NOMO-1 (cell line): Measurements from ENCODE around the gene BCO1.

Experiments used
- DNase-seq, 2 experiments: peaks; one replicate each; lab custom pipeline; 2025; ENCODE audit not compliant: unreplicated experiment in 2 of 2; lab: John Stamatoyannopoulos, UW

The BCO1 gene

DNA sequence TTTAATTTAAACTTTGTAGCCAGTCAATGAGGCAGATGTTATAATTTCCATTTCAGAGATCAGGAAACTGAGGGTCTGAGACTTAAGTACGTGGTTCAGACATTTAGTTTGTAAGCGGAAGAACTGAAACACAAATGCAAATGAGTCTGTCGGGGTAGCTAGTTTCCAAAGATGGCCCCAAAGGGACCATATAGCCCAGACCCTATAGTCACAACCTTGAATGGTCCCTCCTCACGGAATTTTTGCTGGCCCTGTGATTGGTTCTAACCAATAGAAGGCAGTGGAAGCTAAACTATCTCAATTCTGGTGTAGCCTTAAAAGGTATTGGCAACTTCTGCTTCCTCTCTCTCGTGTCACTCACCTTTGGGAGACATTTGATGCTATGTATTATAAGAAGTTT is 7.5 kb upstream of the BCO1 start:
- no peak for DNase-seq

DNA sequence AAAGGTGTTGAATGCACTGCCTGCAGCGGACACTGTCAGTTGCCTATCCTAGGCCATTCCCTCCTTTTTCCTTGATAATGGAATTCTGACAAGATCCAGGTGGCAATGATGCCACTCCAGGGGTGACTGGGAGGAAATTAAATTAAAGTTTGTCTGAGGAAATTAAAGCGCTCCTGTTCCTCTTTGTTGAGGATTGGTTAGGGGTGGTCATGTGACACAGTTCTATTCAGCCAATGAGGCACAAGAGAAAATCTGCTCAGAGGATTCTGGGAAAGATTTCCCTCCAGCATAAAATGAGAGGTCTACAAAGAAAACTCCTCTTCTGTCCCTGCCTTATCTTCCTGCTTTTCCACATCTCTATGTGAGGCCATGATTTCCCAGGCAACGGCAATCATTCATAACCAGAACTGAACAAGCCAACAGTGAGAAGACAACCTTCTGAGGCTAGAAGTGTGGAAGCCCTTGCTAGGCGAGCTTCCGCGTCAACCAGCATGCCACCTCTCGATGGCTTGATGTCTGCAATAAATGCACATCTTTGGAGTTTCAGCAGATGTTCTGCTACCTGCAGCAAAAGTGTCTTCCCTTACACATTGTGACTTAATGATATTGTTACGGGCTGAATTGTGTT is 5.6 kb upstream of the BCO1 start:
- no peak for DNase-seq

DNA sequence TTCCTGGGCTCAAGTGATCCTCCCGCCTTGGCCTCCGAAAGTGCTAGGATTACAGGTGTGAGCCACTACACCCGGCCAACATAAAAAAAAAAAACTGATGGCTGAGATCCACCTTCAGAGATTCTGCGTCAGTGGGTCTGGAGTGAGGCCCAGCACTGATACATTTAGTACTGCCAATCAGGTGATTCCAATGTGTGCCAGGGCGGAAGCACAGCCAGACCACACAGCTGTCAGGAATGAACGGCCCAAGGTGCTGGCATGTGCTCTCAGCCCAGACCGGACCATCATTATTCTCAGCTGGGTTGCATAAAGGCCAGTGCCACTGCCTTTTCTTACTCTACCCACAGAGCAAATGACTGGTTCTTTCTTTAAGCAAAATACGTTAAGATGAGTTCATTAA is 1.2 kb upstream of the BCO1 start:
- no peak for DNase-seq

- no peak for DNase-seq
Observed at GRCh38 chr16:81237942-81238295, 570 bp upstream of the BCO1 start.

DNA sequence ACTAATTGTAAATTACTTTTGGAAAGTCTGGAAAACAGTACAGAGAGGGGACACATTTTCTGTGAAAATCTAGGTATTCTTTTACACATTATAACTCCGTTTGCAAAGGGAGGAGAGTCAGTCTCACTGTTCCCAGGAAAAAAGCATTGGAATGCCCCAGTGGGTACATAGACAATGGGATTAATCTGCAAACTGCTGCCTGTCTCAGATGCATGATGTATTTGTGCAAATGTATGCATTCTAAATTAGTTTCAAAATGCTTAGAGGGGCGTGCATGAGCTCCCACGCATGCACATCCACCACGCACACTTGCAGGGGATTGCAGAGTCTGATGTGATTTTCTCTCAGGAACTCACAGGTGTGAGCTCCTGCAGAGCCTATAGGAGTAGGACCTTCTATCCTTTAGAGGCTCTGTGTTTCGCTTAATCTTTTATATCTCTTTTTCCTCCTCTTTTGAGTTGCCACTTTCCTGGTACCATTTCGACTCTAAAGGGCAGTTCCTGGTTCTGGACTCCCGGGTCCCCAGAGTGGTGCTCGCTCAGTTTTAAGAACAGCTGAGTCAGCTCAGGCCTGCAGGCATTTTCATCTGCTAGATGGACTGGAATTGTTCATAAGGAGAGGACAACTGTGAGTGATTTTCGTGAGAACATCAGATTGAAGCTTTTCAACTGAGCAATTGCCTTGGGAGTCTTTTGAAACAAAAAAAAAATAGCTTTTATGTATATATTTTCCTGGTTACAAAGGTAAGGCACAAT is 1.1 kb downstream of the BCO1 start:
- DNase-seq: no peak

DNA sequence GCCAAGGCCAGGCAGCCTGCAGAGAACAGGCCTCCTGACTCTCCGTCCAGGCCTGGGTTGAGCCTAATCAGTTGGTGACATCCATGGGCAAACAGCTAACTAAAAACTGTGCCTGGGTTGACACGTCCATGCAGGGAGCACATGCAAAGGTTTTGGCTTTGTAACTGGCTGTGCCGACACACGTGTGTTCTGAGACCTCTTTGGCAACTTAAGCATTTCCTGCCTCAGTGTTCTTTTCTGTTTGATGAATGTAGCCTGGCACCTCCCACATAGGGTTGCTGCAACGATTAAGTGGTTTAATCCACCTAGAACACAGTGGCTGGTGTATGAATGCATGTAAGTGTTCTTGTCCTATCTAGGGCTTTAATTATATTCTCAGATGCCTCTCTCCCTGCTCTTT is 3.2 kb downstream of the BCO1 start:
- no peak for DNase-seq

GRCh38 chr16:81242977-81243618 is 4.6 kb downstream of the BCO1 start:
- no peak for DNase-seq

DNA sequence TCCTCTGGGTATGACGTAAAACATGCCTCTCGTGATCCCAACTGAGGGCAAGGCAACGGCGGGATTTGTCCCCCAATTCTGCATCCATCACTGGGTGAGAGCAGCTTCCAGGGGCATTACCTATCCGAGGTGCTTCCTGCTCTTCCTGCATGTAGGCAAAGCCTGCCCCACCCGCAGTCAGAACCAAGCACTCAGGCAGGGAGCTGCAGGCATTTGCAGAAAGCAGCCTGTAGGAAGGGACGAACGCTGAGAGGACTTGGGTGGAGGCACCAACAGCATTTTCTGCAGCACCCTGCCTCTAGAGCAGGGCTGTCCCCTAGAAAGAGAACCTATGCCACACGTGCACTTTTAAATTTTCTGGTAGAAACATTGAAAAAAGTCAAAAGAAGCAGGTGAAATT is 5.5 kb downstream of the BCO1 start:
- no peak for DNase-seq

GRCh38 chr16:81251871-81252270 is 13.4 kb downstream of the BCO1 start:
- no peak for DNase-seq

DNA sequence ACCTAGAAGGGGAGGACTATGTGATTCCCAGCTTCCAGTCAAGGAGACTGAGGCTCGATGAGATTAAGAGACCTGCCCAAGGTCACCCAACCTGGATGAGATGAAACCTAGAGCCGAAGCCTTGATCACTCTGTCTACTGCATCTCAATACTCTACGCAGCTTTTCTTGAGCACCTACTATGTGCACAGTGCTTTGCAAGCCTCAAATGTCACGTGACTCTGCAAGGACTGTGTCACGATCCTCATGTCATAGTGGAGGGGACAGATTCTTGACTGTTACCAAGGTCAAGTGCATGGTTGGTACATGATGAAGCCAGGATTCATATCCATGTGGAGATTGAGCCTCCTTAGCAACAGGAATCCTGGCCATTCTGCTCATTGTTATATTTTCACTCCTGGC is 14.7 kb downstream of the BCO1 start:
- DNase-seq: no peak

DNA sequence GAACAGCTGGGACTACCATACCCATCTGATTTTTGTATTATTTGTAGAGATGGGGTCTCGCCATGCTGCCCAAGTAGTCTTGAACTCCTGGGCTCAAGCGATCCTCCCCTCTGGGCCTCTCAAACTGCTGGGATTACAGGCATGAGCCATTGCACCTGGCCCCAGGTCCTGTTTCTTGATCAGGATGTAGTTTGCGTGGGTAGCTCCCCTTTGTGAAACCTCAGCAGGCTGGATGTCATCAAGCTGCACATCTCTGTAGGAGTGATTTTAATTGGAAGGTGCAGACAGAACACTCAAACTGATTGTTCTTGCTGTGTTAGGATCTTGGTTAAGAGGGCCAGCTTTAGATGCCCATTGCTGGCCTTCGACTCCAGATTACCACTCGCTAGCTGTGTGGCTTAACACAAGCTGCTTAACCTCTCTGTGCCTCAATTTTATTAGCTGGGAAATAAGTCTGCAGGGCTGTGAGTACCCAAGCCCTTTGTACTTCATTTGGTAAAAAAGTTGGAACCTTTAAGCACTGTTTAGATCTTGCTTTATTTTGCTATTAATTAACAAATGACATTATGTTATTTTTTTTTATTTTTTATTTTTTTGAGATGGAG is 16.5 kb downstream of the BCO1 start:
- DNase-seq: no peak

DNA sequence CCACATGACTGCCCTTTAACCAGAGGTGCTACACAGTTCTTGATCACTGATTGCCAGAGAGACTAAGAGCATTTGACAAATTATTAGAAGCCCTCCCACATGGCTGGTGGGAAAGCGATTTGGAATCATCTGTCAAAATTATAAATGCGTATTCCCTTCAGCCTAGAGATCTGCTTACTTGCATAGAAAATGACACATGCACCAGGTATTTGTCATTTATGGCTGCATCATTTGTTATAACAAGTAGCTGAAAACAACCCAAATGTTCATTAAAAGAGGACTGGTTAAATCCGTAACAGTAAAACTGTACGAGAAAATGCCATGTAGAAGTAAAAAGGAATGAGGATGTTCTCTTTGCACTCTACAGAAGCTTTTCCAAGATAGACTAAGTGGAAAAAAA is 21.4 kb downstream of the BCO1 start:
- no peak for DNase-seq

DNA sequence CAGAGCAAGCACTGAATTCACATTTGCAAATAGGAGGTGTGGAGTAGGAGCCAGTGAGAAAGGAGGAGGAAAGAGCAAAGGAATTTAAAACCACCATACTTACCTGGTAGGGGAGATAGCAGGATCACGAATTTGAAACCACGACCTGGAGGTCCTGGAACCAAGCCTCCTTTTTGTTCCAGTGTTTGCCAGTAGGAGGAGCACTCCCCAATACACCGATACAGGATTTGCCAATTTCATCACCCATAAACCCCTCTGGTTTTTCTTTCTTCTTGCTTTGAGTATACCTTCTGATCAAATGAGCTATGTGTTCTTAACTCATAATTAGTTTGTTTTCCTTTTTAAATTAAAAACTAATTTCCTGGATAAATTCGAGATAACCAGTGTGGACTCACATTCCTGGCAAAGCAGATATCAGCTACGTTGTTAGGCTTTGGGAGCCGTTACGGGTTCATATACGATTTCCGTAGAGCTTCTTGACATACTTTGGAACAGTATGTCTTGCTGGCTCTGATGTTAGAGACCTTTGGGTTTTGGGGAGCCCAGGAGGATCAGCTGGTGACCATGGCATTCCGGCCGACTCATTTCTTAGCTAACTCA is 22.7 kb downstream of the BCO1 start:
- DNase-seq: peak in 1 of 2 experiments; percentile 38

DNA sequence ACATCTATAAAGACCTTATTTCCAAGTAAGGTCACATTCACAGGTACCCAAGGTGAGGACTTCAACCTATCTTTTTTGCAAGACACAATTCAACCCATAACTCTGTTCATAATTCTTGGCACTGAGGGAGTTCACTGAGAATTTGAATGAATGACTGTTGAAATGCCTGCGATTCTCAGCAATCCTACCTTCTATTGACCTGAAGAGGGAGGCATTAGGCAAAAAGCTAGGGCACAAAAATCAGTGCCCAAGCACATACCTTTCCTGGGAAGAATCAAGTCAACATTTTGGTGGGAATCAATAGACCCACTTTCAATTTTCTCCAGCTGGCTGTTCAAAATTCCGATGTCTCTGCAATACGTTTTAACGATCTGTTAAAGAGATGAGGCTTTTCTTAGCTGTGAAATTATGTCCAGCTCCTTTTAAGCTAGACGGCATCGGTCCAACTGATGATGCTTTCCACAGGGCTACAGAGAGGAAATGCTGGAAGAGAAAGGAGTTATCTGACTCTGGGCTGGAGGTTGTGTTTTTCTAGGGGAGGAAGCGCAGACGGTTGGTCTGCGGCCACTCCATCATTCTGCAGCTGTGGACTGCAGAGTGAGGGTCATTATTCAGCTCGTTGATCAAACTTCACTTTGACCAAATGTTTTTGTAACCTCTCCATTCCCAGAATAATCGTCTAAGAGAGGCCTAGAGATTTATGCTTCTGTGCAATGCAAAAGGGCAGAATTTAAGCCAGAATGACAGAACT is 25.2 kb downstream of the BCO1 start:
- DNase-seq: peak in 1 of 2 experiments; percentile 5

DNA sequence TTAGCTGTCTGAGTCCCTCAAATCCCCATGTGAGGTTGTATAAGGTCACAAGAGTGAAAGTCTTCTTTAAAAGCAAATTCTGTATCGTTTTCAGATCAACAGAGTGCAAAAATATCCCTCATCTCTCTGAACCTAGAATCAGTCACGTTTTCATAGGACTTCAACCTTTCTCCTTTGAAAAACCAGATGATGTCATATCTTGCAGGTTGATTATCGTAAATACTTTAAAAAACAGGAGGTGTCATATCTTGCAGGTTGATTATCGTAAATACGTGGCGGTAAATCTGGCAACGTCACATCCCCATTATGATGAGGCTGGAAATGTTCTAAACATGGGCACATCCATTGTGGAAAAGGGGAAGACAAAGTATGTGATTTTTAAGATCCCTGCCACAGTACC is 25.9 kb downstream of the BCO1 start:
- DNase-seq: no peak

DNA sequence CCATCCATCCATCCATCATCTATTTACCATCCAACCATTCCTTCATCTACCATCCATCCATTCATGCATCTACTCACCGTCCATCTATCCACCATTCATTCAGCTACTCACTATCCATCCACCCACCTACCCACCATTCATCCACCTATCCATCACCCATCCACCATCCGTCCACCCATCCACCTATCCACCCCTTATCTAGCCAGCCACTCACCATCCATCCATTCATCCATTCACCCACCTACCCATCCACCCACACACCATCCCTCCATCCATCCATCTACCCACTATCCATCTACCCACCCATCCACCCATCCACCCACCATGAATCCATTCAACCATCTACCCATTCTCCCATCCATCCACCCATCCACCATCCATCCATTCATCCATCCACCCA is 26.6 kb downstream of the BCO1 start:
- no peak for DNase-seq

DNA sequence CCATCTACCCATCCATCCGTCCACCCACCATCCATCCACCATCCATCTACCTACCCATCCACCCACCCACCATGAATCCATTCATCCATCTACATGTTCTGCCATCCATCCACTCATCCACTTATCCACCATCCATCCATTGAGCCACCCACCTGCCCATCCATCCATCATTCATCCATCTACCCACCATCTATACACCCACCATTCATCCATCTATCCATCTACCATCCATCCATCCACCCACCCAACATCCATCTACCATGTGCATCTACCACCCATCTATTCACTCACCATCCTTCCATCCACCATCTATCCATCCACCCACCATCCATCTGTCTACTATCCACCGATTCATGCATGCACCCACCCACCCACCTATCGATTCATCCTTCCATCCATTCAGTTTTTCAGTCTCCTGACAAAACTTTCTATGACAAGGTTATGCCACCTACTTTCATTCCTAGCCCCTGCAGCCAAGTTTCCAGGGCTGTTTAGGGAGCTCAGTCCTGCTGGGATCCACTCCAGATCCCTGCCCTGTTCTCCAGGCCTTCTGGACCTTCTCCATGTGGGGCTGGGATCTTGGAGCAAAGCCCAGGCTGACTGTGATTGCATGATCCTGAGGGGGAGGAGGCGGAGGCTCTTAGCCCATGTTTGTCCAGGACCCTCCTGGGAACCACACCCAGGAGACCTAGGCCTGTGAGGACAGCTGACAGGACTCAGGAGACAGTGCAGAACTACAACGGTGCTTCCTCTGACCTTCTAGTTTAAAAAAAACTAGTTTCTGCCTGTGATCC is 27.4 kb downstream of the BCO1 start:
- DNase-seq: no peak

DNA sequence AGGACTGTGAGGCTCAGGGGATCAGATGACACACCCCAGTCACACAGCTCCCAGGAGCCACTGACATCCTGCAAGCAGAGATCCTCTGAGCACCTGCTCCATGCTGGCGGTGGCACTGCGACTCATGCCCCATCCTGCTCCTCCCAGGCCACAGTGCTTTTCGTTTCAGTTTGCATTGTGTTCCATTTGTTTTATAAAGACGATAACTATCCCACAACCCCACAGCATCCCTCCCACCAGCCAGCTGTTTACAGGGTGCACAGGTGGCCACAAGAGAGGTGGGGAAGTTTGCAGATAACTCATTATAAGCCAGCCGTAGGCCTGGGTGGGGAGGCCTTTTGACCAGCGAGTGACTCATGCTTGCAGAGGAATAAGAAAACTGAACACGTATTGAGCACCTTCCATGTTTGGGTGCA is 28.2 kb downstream of the BCO1 start:
- DNase-seq: no peak

DNA sequence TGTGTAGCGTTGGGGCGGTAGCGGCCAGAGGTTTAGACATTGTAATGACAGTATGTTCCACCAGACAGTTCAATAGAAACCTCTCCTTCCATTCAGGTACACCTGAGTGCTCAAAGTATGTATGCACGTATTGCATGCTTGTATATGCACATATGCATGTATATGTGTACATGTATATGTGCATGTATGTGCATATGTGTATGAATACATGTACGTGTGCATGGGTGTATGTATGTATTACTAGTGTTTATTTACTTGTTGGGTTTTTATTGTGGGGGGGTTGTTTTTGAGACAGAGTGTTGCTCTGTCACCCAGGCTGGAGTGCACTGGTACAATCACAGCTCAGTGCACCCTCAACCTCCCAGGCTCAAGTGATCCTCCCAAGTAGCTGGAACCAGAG is 30.0 kb downstream of the BCO1 start:
- no peak for DNase-seq
